HG02678 (cell line): Measurements from ENCODE around the gene SLC10A1.
A peak's percentile ranks its signal among the peaks of the same experiment; 100 is the strongest.

Experiments used
- ATAC-seq: cut with Tn5 transposase; IDR thresholded peaks from one replicate; pipeline ENCODE4 v1.9.1; 2021; ENCODE audit warnings: mild to moderate bottlenecking, moderate library complexity; ENCODE audit not compliant: unreplicated experiment

Gene SLC10A1

GRCh38 chr14:69726761-69727511 is 70.1 kb downstream of the SLC10A1 start:
- ATAC-seq: peak; percentile 87
